ENCODE data around the gene SERINC5.
"Not testable (repeated sequence)": the region's sequence is repeated elsewhere in the genome, so short reads cannot be mapped to it uniquely, and the experiment has no call there.

The SERINC5 gene

DNA sequence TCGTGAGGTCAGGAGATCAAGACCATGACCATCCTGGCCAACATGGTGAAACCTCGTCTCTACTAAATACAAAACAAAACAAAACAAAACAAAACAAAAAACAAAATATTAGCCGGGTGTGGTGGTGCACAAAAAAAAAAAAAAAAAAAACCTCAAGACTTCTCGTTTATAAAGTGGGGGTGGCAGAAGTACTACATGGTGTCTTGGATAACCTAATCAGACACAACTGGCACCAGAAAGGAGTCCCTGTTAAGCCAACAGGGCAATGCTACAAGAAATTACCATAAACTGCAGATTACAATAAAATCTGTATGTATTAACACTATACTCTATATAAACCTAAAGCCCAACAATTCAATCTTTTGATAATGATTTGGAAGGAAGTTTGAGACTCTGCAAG, 50.0 kb downstream of the SERINC5 start:
- peaks cover 15% of the 10 kb centered on the region for H3K36me3 ChIP-seq
- H3K4me3 ChIP-seq (ENCODE audit: low read depth, low read length), result no peak overlapping the region
- no peaks in the 10 kb centered on the region for H3K27me3 ChIP-seq
- TF ChIP-seq, protein P1, sequence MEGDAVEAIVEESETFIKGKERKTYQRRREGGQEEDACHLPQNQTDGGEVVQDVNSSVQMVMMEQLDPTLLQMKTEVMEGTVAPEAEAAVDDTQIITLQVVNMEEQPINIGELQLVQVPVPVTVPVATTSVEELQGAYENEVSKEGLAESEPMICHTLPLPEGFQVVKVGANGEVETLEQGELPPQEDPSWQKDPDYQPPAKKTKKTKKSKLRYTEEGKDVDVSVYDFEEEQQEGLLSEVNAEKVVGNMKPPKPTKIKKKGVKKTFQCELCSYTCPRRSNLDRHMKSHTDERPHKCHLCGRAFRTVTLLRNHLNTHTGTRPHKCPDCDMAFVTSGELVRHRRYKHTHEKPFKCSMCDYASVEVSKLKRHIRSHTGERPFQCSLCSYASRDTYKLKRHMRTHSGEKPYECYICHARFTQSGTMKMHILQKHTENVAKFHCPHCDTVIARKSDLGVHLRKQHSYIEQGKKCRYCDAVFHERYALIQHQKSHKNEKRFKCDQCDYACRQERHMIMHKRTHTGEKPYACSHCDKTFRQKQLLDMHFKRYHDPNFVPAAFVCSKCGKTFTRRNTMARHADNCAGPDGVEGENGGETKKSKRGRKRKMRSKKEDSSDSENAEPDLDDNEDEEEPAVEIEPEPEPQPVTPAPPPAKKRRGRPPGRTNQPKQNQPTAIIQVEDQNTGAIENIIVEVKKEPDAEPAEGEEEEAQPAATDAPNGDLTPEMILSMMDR (IDR thresholded peaks at IDR 0.05; ENCODE audit: low read depth, low read length), result no peak
- H3K9me3 ChIP-seq, result no peaks in the 10 kb centered on the region
- peaks cover 26% of the 10 kb centered on the region for H3K4me1 ChIP-seq
- DNase-seq, result no peak

DNA sequence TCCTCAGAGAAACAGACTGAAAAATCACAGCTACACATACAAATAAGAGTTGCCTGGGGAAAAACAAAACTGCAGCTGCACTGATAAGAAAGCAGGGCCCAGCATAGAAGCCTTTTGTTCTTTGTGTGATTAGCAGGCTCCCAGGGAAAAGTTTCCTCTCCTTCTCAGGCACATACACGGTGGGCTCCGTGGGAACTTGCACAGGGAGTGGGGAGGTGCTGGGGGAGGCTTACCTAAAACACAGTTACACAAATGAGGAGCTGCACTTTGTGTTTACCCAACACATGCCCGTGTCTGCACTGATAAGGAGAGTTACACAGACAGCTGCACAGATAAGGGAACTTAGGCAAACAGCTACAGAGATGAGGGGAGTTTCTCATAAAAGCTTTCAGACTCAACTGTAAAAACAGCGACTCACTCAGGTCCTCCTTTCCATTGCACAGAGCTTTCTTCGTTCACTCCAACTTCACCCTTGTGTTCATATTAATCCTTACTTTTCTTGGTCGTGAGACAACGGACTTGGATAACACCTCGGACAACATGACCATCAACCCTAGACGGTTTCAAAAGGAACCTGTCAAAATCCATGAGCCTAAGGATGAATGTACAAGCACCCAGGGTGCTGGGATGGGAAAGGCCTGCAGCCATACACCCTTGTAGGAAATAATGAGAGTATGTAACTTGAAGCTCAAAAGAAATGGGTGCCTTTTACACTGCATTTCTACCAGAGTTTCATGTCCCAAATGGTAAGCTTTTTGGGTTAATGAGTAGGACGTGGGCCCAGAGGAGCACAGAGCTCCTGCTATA, 50.8 kb downstream of the SERINC5 start:
- H3K36me3 ChIP-seq, result peaks cover 18% of the 10 kb centered on the region
- DNase-seq, result peak; percentile 79
- peaks cover 26% of the 10 kb centered on the region for H3K4me1 ChIP-seq

DNA sequence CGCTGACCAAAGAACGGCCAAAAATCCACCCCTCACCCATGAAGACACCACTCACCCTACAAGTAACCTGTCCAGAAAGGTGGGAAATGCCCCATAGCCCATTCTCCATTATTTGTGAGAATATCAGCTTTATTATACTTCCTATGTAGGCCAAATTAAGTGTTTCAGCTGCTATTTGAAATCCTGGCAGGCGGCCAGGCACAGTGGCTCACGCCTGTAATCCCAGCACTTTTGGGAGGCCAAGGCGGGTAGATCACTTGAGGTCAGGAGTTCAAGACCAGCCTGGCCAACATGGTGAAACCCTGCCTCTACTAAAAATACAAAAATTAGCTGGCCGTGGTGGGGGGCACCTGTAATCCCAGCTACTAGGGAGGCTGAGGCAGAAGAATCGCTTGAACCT, 54.1 kb downstream of the SERINC5 start:
- not testable (repeated sequence) for H3K9me3 ChIP-seq; DNase-seq; H3K27me3 ChIP-seq; H3K4me3 ChIP-seq (ENCODE audit: low read depth, low read length)
- peaks cover 24% of the 10 kb centered on the region for H3K36me3 ChIP-seq
- peaks cover 26% of the 10 kb centered on the region for H3K4me1 ChIP-seq

More for the DNA sequence above, 50.8 kb downstream of the SERINC5 start:
- TF ChIP-seq, protein P1 (IDR thresholded peaks at IDR 0.05; ENCODE audit: low read depth, low read length), result peak; percentile 68
- Histone ChIP-seq H3K4me3 (ENCODE audit: low read depth, low read length) (peak overlapping the region; percentile 16), H3K27me3 (no peaks in the 10 kb centered on the region), H3K9me3 (no peaks in the 10 kb centered on the region)

DNA sequence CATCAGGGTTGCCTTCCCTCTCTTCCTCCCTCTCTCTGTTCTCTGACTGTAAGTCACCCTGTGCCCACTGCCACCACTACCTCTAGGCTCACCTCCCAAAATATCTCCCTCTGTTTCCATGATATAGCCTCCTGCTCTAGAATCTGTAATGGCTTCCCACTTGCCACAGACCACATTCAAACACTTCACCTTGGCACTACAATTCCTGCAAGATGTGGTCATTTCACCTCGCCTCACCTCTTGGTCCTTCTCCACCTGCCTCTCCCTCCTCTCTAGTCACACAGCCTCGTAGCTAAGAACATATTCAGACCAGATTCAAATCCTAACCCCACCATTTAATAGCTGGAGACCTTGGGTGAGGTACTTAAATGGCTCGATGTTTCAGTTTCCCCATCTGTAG, 56.9 kb downstream of the SERINC5 start:
- TF ChIP-seq, protein P1 (IDR thresholded peaks at IDR 0.05; ENCODE audit: low read depth, low read length), result no peak
- H3K36me3 ChIP-seq, result peaks cover 24% of the 10 kb centered on the region
- H3K4me3 ChIP-seq (ENCODE audit: low read depth, low read length), result no peak overlapping the region

DNA sequence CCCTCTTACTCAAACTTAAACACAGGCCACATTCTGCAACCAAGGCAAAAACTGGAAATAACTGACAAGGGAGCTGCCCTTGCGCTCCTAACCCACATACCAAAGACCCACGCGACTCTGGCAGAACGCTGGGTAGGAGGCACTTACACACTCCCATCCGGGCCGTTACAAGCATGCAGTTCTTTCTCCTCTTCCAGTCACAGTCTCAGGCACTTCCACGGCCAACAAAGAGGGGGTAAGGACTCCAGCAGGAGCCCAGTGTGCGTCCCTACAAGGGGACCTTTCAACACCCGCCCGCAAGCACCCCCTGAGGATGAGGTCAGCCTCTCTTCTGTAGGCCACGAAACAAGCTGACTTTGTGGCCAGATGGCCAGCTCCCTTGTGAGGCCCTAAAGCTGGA, 57.4 kb downstream of the SERINC5 start:
- Histone ChIP-seq H3K4me3 (ENCODE audit: low read depth, low read length) (no peak overlapping the region), H3K4me1 (peaks cover 8% of the 10 kb centered on the region)
- DNase-seq, result no peak

More for the DNA sequence above, 56.9 kb downstream of the SERINC5 start:
- Histone ChIP-seq H3K9me3 (no peaks in the 10 kb centered on the region), H3K27me3 (no peaks in the 10 kb centered on the region), H3K4me1 (peaks cover 7% of the 10 kb centered on the region)
- no peak for DNase-seq

DNA sequence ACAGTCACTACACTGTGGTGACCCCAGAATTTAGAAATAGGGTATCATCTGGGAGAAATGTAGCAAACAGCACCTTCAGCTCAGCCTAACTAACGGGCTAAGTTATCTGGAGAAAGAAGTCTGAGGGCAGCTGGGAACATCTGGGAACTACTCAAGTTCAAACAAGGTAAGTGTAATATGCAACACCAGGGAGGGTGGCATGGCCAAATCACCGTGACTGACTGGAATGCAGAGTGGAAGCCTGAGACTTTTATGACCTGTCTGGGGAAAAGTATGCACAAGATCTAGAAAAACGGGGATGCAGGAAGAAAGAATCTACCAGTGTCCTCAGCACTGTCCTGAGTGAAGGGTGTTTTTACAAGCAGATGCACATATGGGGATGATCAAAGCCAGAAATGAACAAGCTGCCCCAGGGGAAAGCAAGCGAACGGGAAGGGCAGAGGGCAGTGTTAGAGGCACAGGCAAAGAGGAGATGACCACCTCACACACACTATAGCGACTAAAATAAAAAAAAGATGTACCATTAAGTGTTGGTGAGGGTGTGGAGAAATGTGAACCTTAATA, 59.9 kb downstream of the SERINC5 start:
- Histone ChIP-seq H3K9me3 (no peaks in the 10 kb centered on the region), H3K36me3 (peaks cover 9% of the 10 kb centered on the region), H3K27me3 (no peaks in the 10 kb centered on the region), H3K4me1 (peaks cover 20% of the 10 kb centered on the region), H3K4me3 (ENCODE audit: low read depth, low read length) (no peak overlapping the region)
- TF ChIP-seq, protein P1 (IDR thresholded peaks at IDR 0.05; ENCODE audit: low read depth, low read length), result no peak
- no peak for DNase-seq

More for the DNA sequence above, 57.4 kb downstream of the SERINC5 start:
- Histone ChIP-seq H3K27me3 (no peaks in the 10 kb centered on the region), H3K9me3 (no peaks in the 10 kb centered on the region), H3K36me3 (peaks cover 24% of the 10 kb centered on the region)
- TF ChIP-seq, protein P1 (IDR thresholded peaks at IDR 0.05; ENCODE audit: low read depth, low read length), result no peak
